Keratinocyte (primary cell): ENCODE data around the gene GPR3. TPM values are rescaled to one million over a fixed set of nuclear protein-coding genes. Genes with fewer than 3 reads are reported as not detected.

Experiments
- DNase-seq: peaks from one replicate; pipeline ENCODE4 v3.0.0-alpha.2; 2011; ENCODE audit warnings: low read depth, missing footprints, low spot score
- FAIRE-seq: peaks from 2 replicates; lab custom pipeline; 2011; peaks lifted over from hg19 to GRCh38; lab: Jason Lieb, UNC
- H2AFZ ChIP-seq: 2 replicates; pipeline ENCODE4 v1.6.0; 2012; ENCODE audit warnings: low read length, control low read depth, inconsistent platforms; ENCODE audit not compliant: control insufficient read depth
- H3K27ac ChIP-seq: 2 replicates; pipeline ENCODE4 v1.5.1; 2011; ENCODE audit warnings: low read length; ENCODE audit not compliant: control insufficient read depth, insufficient read depth
- H3K27me3 ChIP-seq: 3 replicates; pipeline ENCODE4 v1.6.0; 2011; ENCODE audit warnings: low read length; ENCODE audit not compliant: control insufficient read depth, insufficient read depth; ENCODE audit errors: extremely low read depth
- H3K36me3 ChIP-seq, 2 experiments: 2 replicates in 1 of 2; 3 replicates in 1 of 2; pipeline ENCODE4 v1.5.1; 2011; ENCODE audit warnings: low read length in 2 of 2, mild to moderate bottlenecking in 1 of 2; ENCODE audit not compliant: control insufficient read depth in 2 of 2, insufficient read depth in 2 of 2; ENCODE audit errors: extremely low read depth in 1 of 2
- H3K4me1 ChIP-seq: 3 replicates; pipeline ENCODE4 v1.5.1; 2011; ENCODE audit warnings: low read length; ENCODE audit not compliant: control insufficient read depth, insufficient read depth; ENCODE audit errors: extremely low read depth
- H3K4me2 ChIP-seq: 3 replicates; pipeline ENCODE4 v1.6.0; 2011; ENCODE audit warnings: low read depth, low read length; ENCODE audit not compliant: control insufficient read depth, insufficient read depth; ENCODE audit errors: extremely low read depth
- H3K4me3 ChIP-seq, 3 experiments: fragments of 200-600 bp in 1 of 3; sonication (generic) in 1 of 3; 2 replicates in 2 of 3; 3 replicates in 1 of 3; pipeline ENCODE4 v1.5.1; 2011 to 2016; ENCODE audit warnings: low read length in 3 of 3, mild to moderate bottlenecking in 3 of 3, control low read depth in 2 of 3, inconsistent platforms in 1 of 3, low read depth in 1 of 3, mixed read lengths in 1 of 3, mixed run types in 1 of 3, moderate library complexity in 1 of 3; ENCODE audit not compliant: control insufficient read depth in 2 of 3, insufficient read depth in 2 of 3; ENCODE audit errors: extremely low read depth in 1 of 3
- H3K79me2 ChIP-seq: 2 replicates; pipeline ENCODE4 v1.6.0; 2012; ENCODE audit warnings: low read length; ENCODE audit not compliant: control insufficient read depth, insufficient read depth
- H3K9ac ChIP-seq: 3 replicates; pipeline ENCODE4 v1.6.0; 2011; ENCODE audit warnings: low read length; ENCODE audit not compliant: control insufficient read depth, insufficient read depth; ENCODE audit errors: extremely low read depth
- H3K9me1 ChIP-seq: 3 replicates; pipeline ENCODE4 v1.6.0; 2011; ENCODE audit warnings: low read length; ENCODE audit not compliant: control insufficient read depth, insufficient read depth; ENCODE audit errors: extremely low read depth
- H3K9me3 ChIP-seq: 2 replicates; pipeline ENCODE4 v1.5.1; 2012; ENCODE audit warnings: low read depth, low read length; ENCODE audit not compliant: control insufficient read depth
- H4K20me1 ChIP-seq: 3 replicates; pipeline ENCODE4 v1.6.0; 2011; ENCODE audit warnings: low read length; ENCODE audit not compliant: control insufficient read depth, insufficient read depth; ENCODE audit errors: extremely low read depth
- CTCF ChIP-seq, 3 experiments: IDR thresholded peaks in 1 of 3; conservative IDR thresholded peaks in 1 of 3; optimal IDR thresholded peaks in 1 of 3; 2 replicates in 2 of 3; 3 replicates in 1 of 3; pipeline versions ENCODE3 to v1.5.1; 2011; ENCODE audit warnings: low read length in 3 of 3, mild to moderate bottlenecking in 3 of 3, moderate library complexity in 2 of 3, control low read depth in 1 of 3, inconsistent platforms in 1 of 3; ENCODE audit not compliant: insufficient read depth in 2 of 3; ENCODE audit errors: extremely low read depth in 1 of 3
- EZH2 ChIP-seq: IDR thresholded peaks from one replicate; pipeline ENCODE4 v1.6.1; 2012; ENCODE audit warnings: inconsistent platforms, mild to moderate bottlenecking, low read length, moderate library complexity
- dilution Hi-C: fragments of 300-500 bp; cut with MboI; formaldehyde crosslinking; loops from one replicate; pipeline ENCODE4 v1.7.0; 2020; ENCODE audit warnings: low sequenced_read_pairs; ENCODE audit not compliant: extremely low pct_ligation_motif_present
- polyA plus RNA-seq, 5 experiments: library from polyadenylated mRNA; depleted of rRNA in 3 of 5; stranded (reverse) in 3 of 5; stranded (forward) in 1 of 5; unstranded in 1 of 5; fragments of >200 nt; gene quantifications; 1 replicate in 1 of 5; 2 replicates in 3 of 5; 3 replicates in 1 of 5; pipeline versions ENCODE4 v1.2.1 to v1.2.3, GENCODE V29; 2011 to 2012; ENCODE audit warnings: missing spikeins in 2 of 5, low read depth in 1 of 5, low replicate concordance in 1 of 5

Gene GPR3
- polyA plus RNA-seq, 1 donor (not counting 4 experiments of a cell fraction or from before 2014, with no cell fraction given) = 1.4 TPM

- TF ChIP-seq CTCF (optimal IDR thresholded peaks at IDR 0.05 in 1 of 3, IDR thresholded peaks at IDR 0.05 in 1 of 3, conservative IDR thresholded peaks at IDR 0.05 in 1 of 3; ENCODE audit: extremely low read depth in 1 of 3, insufficient read depth in 2 of 3, low read length in 3 of 3) (peak; percentile 77 to 98 (median 94)), EZH2 (no peak)
- dilution Hi-C loops = no loop called here
- no peaks in the 10 kb centered on the region for H3K9me3 ChIP-seq
- peak overlapping the region; percentile 37 for H3K4me2 ChIP-seq
- H4K20me1 ChIP-seq = peaks cover 3% of the 10 kb centered on the region
- DNase-seq = no peak
- H3K79me2 ChIP-seq = no peaks in the 10 kb centered on the region
- no peak overlapping the region for H3K27ac ChIP-seq
- H3K9ac ChIP-seq = peak overlapping the region; percentile 15
- H2AFZ ChIP-seq = no peak overlapping the region
- H3K4me3 ChIP-seq = no peak overlapping the region
- peaks cover 21 to 39% of the 10 kb centered on the region in 2 experiments for H3K36me3 ChIP-seq
- no peaks in the 10 kb centered on the region for H3K9me1 ChIP-seq
- FAIRE-seq = no peak
- no peaks in the 10 kb centered on the region for H3K27me3 ChIP-seq
- peaks cover 6% of the 10 kb centered on the region for H3K4me1 ChIP-seq
Measured at GRCh38 chr1:27357281-27358037, 35.0 kb upstream of the GPR3 start.

- peaks cover 6% of the 10 kb centered on the region for H3K4me1 ChIP-seq
- H3K9ac ChIP-seq = no peak overlapping the region
- no peaks in the 10 kb centered on the region for H3K27me3 ChIP-seq
- FAIRE-seq = no peak
- no peak for TF ChIP-seq EZH2
- no peak for TF ChIP-seq CTCF (optimal IDR thresholded peaks at IDR 0.05 in 1 of 3, IDR thresholded peaks at IDR 0.05 in 1 of 3, conservative IDR thresholded peaks at IDR 0.05 in 1 of 3; ENCODE audit: extremely low read depth in 1 of 3, insufficient read depth in 2 of 3, low read length in 3 of 3)
- peaks cover 21 to 42% of the 10 kb centered on the region in 2 experiments for H3K36me3 ChIP-seq
- H3K4me2 ChIP-seq = no peak overlapping the region
- no peak overlapping the region for H2AFZ ChIP-seq
- no peaks in the 10 kb centered on the region for H3K9me1 ChIP-seq
- DNase-seq = no peak
- no peak overlapping the region for H3K4me3 ChIP-seq
- no peaks in the 10 kb centered on the region for H3K79me2 ChIP-seq
- H3K27ac ChIP-seq = no peak overlapping the region
- H4K20me1 ChIP-seq = peaks cover 3% of the 10 kb centered on the region
- dilution Hi-C loops = no loop called here
- no peaks in the 10 kb centered on the region for H3K9me3 ChIP-seq
Measured at GRCh38 chr1:27358038-27358927, 34.1 kb upstream of the GPR3 start.
